WTC11 (cell line): Measurements from ENCODE around the gene APLF. TPM values are rescaled to one million over a fixed set of nuclear protein-coding genes. Genes with fewer than 3 reads are reported as not detected.

Experiments used
- ATAC-seq: fragments of 200-7000 bp; cut with Tn5 transposase; 2 replicates; pipeline ENCODE4 v1.10.0; 2021; ENCODE audit warnings: mild to moderate bottlenecking, moderate library complexity
- CTCF ChIA-PET: fragments of 300-600 bp; sonication (Branson Sonifier 250); formaldehyde crosslinking; loops from one replicate; lab custom pipeline; 2021; ENCODE audit warnings: antibody characterized with exemption; lab: Charles Lee
- POLR2A ChIA-PET: fragments of 350-600 bp; sonication (Branson Sonifier 250); formaldehyde crosslinking; loops from one replicate; lab custom pipeline; 2021; ENCODE audit warnings: antibody characterized with exemption; lab: Charles Lee
- DNase-seq: peaks from one replicate; pipeline ENCODE4 v3.0.0; 2021; ENCODE audit warnings: low spot score
- H3K27ac Mint-ChIP-seq: 2 replicates; pipeline ENCODE4 v1.8.0; 2021; ENCODE audit warnings: mixed read lengths
- H3K27me3 Mint-ChIP-seq: 2 replicates; pipeline ENCODE4 v1.8.0; 2021; ENCODE audit warnings: low read depth, mild to moderate bottlenecking, moderate library complexity, mixed read lengths
- H3K36me3 Mint-ChIP-seq: 2 replicates; pipeline ENCODE4 v1.8.0; 2021; ENCODE audit warnings: mixed read lengths
- H3K4me1 Mint-ChIP-seq: 2 replicates; pipeline ENCODE4 v1.8.0; 2022; ENCODE audit warnings: mixed read lengths
- H3K4me3 Mint-ChIP-seq: 2 replicates; pipeline ENCODE4 v1.8.0; 2021; ENCODE audit warnings: mild to moderate bottlenecking, moderate library complexity, mixed read lengths
- H3K9me3 Mint-ChIP-seq: 2 replicates; pipeline ENCODE4 v1.8.0; 2021; ENCODE audit warnings: mixed read lengths
- CBFB ChIP-seq: sonication (generic); formaldehyde crosslinking; IDR thresholded peaks from 2 replicates; pipeline ENCODE4 v1.8.1; 2022; ENCODE audit warnings: mild to moderate bottlenecking, low read depth, missing genetic modification reagents
- ELF4 ChIP-seq: sonication (generic); formaldehyde crosslinking; IDR thresholded peaks from 2 replicates; pipeline ENCODE4 v1.8.1; 2022; ENCODE audit warnings: low read depth, mild to moderate bottlenecking, moderate library complexity, missing genetic modification reagents
- GTF2I ChIP-seq: fragments of 250-450 bp; sonication (Bioruptor Pico); conservative IDR thresholded peaks from 2 replicates; pipeline ENCODE4 v1.4.0; 2021; ENCODE audit warnings: mild to moderate bottlenecking
- SOX15 ChIP-seq: fragments of 250-450 bp; sonication (Bioruptor Pico); IDR thresholded peaks from 2 replicates; pipeline ENCODE4 v1.9.0; 2021; ENCODE audit warnings: mild to moderate bottlenecking
- TCF7 ChIP-seq: sonication (generic); formaldehyde crosslinking; IDR thresholded peaks from 2 replicates; pipeline ENCODE4 v1.8.0; 2022; ENCODE audit warnings: mild to moderate bottlenecking, low read depth, missing genetic modification reagents, moderate library complexity
- ZNF121 ChIP-seq: sonication (generic); formaldehyde crosslinking; IDR thresholded peaks from 2 replicates; pipeline ENCODE4 v1.8.0; 2023; ENCODE audit warnings: missing genetic modification reagents
- ZNF219 ChIP-seq: sonication (generic); formaldehyde crosslinking; IDR thresholded peaks from 2 replicates; pipeline ENCODE4 v1.8.0; 2023; ENCODE audit warnings: missing genetic modification reagents, mild to moderate bottlenecking, borderline replicate concordance
- ZNF232 ChIP-seq: sonication (generic); formaldehyde crosslinking; IDR thresholded peaks from 2 replicates; pipeline ENCODE4 v1.8.0; 2022; ENCODE audit warnings: mild to moderate bottlenecking, missing genetic modification reagents
- ZNF671 ChIP-seq: fragments of 250-450 bp; sonication (Bioruptor Pico); IDR thresholded peaks from 2 replicates; pipeline ENCODE4 v1.8.0; 2021; ENCODE audit warnings: mild to moderate bottlenecking
- total RNA-seq: library from RNA; stranded (reverse); gene quantifications from 3 replicates; pipeline ENCODE4 v1.2.3, GENCODE V29; 2021
- TF ChIP-seq, protein P1 (sequence below): sonication (generic); formaldehyde crosslinking; IDR thresholded peaks from 2 replicates; pipeline ENCODE4 v1.8.1; 2023; ENCODE audit warnings: mild to moderate bottlenecking, missing genetic modification reagents, borderline replicate concordance
- TF ChIP-seq, protein P2 (sequence below): fragments of 250-450 bp; sonication (Bioruptor Pico); IDR thresholded peaks from 2 replicates; pipeline ENCODE4 v1.9.0; 2021; ENCODE audit warnings: mild to moderate bottlenecking, borderline replicate concordance
- TF ChIP-seq, protein P3 (sequence below): fragments of 250-450 bp; sonication (Bioruptor Pico); IDR thresholded peaks from 2 replicates; pipeline ENCODE4 v1.9.0; 2021; ENCODE audit warnings: mild to moderate bottlenecking
- TF ChIP-seq, protein P4 (sequence below): fragments of 250-450 bp; sonication (Bioruptor Pico); IDR thresholded peaks from 2 replicates; pipeline ENCODE4 v1.9.0; 2021; ENCODE audit warnings: moderate library complexity, mild to moderate bottlenecking, inconsistent platforms, borderline replicate concordance
- TF ChIP-seq, protein P5 (sequence below): sonication (generic); formaldehyde crosslinking; IDR thresholded peaks from 2 replicates; pipeline ENCODE4 v1.8.1; 2023; ENCODE audit warnings: mild to moderate bottlenecking, missing genetic modification reagents, moderate library complexity
- TF ChIP-seq, protein P6 (sequence below): fragments of 250-450 bp; sonication (Bioruptor Pico); IDR thresholded peaks from 2 replicates; pipeline ENCODE4 v2.1.2; 2022; ENCODE audit warnings: mild to moderate bottlenecking, moderate library complexity
- TF ChIP-seq, protein P7 (sequence below): fragments of 250-450 bp; sonication (Bioruptor Pico); IDR thresholded peaks from 2 replicates; pipeline ENCODE4 v1.9.0; 2021; ENCODE audit warnings: mild to moderate bottlenecking

Gene APLF
- total RNA-seq, 1 experiment from 2014 or later: 2.7 TPM

DNA sequence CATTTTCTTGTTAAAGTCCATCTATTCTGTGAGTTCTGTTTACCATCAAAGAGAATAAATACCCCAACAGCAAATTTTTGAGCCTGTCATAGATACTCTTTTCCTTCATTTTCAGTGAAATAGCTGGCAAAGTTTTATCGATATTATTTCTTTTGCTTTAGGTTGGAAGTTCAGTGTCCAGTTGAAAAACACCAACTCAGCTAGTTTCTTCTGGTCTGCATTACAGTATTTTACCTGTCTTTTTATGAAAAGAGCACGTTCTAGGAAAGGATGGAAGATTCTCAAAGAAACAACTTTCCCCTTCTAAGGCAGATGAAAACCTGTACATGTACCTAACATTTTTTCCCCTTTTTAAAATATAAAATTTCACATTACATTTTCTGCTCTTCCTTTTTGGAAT is 95.5 kb downstream of the APLF start:
- ATAC-seq (no peak), DNase-seq (no peak)
- Mint-ChIP-seq H3K27me3 (no peaks in the 10 kb centered on the region), H3K4me1 (no peaks in the 10 kb centered on the region), H3K4me3 (no peak overlapping the region), H3K36me3 (no peaks in the 10 kb centered on the region), H3K9me3 (no peaks in the 10 kb centered on the region), H3K27ac (no peak overlapping the region)
- ChIA-PET POLR2A (no interaction called here), CTCF (no interaction called here)
- TF ChIP-seq ZNF671 (no peak), TCF7 (CRISPR knock-in tag) (no peak), ZNF232 (no peak), ELF4 (no peak), CBFB (CRISPR knock-in tag) (no peak), ZNF219 (CRISPR knock-in tag) (no peak), GTF2I (CRISPR knock-in tag) (no peak), SOX15 (CRISPR knock-in tag) (no peak)
- TF ChIP-seq, protein P1, sequence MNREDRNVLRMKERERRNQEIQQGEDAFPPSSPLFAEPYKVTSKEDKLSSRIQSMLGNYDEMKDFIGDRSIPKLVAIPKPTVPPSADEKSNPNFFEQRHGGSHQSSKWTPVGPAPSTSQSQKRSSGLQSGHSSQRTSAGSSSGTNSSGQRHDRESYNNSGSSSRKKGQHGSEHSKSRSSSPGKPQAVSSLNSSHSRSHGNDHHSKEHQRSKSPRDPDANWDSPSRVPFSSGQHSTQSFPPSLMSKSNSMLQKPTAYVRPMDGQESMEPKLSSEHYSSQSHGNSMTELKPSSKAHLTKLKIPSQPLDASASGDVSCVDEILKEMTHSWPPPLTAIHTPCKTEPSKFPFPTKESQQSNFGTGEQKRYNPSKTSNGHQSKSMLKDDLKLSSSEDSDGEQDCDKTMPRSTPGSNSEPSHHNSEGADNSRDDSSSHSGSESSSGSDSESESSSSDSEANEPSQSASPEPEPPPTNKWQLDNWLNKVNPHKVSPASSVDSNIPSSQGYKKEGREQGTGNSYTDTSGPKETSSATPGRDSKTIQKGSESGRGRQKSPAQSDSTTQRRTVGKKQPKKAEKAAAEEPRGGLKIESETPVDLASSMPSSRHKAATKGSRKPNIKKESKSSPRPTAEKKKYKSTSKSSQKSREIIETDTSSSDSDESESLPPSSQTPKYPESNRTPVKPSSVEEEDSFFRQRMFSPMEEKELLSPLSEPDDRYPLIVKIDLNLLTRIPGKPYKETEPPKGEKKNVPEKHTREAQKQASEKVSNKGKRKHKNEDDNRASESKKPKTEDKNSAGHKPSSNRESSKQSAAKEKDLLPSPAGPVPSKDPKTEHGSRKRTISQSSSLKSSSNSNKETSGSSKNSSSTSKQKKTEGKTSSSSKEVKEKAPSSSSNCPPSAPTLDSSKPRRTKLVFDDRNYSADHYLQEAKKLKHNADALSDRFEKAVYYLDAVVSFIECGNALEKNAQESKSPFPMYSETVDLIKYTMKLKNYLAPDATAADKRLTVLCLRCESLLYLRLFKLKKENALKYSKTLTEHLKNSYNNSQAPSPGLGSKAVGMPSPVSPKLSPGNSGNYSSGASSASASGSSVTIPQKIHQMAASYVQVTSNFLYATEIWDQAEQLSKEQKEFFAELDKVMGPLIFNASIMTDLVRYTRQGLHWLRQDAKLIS (CRISPR knock-in tag): no peak
- TF ChIP-seq, protein P2, sequence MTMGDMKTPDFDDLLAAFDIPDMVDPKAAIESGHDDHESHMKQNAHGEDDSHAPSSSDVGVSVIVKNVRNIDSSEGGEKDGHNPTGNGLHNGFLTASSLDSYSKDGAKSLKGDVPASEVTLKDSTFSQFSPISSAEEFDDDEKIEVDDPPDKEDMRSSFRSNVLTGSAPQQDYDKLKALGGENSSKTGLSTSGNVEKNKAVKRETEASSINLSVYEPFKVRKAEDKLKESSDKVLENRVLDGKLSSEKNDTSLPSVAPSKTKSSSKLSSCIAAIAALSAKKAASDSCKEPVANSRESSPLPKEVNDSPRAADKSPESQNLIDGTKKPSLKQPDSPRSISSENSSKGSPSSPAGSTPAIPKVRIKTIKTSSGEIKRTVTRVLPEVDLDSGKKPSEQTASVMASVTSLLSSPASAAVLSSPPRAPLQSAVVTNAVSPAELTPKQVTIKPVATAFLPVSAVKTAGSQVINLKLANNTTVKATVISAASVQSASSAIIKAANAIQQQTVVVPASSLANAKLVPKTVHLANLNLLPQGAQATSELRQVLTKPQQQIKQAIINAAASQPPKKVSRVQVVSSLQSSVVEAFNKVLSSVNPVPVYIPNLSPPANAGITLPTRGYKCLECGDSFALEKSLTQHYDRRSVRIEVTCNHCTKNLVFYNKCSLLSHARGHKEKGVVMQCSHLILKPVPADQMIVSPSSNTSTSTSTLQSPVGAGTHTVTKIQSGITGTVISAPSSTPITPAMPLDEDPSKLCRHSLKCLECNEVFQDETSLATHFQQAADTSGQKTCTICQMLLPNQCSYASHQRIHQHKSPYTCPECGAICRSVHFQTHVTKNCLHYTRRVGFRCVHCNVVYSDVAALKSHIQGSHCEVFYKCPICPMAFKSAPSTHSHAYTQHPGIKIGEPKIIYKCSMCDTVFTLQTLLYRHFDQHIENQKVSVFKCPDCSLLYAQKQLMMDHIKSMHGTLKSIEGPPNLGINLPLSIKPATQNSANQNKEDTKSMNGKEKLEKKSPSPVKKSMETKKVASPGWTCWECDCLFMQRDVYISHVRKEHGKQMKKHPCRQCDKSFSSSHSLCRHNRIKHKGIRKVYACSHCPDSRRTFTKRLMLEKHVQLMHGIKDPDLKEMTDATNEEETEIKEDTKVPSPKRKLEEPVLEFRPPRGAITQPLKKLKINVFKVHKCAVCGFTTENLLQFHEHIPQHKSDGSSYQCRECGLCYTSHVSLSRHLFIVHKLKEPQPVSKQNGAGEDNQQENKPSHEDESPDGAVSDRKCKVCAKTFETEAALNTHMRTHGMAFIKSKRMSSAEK (CRISPR knock-in tag): no peak
- TF ChIP-seq, protein P3, sequence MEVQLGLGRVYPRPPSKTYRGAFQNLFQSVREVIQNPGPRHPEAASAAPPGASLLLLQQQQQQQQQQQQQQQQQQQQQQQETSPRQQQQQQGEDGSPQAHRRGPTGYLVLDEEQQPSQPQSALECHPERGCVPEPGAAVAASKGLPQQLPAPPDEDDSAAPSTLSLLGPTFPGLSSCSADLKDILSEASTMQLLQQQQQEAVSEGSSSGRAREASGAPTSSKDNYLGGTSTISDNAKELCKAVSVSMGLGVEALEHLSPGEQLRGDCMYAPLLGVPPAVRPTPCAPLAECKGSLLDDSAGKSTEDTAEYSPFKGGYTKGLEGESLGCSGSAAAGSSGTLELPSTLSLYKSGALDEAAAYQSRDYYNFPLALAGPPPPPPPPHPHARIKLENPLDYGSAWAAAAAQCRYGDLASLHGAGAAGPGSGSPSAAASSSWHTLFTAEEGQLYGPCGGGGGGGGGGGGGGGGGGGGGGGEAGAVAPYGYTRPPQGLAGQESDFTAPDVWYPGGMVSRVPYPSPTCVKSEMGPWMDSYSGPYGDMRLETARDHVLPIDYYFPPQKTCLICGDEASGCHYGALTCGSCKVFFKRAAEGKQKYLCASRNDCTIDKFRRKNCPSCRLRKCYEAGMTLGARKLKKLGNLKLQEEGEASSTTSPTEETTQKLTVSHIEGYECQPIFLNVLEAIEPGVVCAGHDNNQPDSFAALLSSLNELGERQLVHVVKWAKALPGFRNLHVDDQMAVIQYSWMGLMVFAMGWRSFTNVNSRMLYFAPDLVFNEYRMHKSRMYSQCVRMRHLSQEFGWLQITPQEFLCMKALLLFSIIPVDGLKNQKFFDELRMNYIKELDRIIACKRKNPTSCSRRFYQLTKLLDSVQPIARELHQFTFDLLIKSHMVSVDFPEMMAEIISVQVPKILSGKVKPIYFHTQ (CRISPR knock-in tag): no peak
- TF ChIP-seq, protein P4, sequence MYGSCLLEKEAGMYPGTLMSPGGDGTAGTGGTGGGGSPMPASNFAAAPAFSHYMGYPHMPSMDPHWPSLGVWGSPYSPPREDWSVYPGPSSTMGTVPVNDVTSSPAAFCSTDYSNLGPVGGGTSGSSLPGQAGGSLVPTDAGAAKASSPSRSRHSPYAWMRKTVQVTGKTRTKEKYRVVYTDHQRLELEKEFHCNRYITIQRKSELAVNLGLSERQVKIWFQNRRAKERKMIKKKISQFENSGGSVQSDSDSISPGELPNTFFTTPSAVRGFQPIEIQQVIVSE: no peak

DNA sequence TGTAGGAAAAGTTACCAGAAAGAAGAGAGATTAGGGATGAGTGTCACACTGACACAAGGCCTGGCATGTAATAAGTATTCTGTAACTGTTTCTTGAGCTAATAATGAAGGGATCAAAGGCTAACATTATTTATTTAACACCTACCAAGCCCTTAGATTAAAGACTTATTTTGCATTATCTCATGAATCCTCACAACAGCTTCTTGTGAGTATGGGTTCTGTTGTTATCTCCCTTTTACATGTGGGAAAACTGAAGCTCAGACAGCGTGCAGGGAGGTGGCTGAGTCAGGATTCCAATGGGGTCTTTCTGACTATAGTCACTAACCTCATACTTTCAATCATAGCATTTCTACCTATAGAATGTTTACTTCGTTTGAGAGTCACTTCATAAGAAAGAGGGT is 97.0 kb downstream of the APLF start:
- TF ChIP-seq, protein P5, sequence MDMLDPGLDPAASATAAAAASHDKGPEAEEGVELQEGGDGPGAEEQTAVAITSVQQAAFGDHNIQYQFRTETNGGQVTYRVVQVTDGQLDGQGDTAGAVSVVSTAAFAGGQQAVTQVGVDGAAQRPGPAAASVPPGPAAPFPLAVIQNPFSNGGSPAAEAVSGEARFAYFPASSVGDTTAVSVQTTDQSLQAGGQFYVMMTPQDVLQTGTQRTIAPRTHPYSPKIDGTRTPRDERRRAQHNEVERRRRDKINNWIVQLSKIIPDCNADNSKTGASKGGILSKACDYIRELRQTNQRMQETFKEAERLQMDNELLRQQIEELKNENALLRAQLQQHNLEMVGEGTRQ (CRISPR knock-in tag): no peak
- TF ChIP-seq CBFB (CRISPR knock-in tag): no peak
- TF ChIP-seq, protein P4: no peak
- TF ChIP-seq ZNF121: no peak
- TF ChIP-seq, protein P6, sequence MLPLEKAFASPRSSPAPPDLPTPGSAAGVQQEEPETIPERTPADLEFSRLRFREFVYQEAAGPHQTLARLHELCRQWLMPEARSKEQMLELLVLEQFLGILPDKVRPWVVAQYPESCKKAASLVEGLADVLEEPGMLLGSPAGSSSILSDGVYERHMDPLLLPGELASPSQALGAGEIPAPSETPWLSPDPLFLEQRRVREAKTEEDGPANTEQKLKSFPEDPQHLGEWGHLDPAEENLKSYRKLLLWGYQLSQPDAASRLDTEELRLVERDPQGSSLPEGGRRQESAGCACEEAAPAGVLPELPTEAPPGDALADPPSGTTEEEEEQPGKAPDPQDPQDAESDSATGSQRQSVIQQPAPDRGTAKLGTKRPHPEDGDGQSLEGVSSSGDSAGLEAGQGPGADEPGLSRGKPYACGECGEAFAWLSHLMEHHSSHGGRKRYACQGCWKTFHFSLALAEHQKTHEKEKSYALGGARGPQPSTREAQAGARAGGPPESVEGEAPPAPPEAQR (CRISPR knock-in tag): no peak
- TF ChIP-seq, protein P7, sequence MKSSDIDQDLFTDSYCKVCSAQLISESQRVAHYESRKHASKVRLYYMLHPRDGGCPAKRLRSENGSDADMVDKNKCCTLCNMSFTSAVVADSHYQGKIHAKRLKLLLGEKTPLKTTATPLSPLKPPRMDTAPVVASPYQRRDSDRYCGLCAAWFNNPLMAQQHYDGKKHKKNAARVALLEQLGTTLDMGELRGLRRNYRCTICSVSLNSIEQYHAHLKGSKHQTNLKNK (CRISPR knock-in tag): no peak
- Mint-ChIP-seq H3K4me3 (no peak overlapping the region), H3K4me1 (no peaks in the 10 kb centered on the region), H3K9me3 (no peaks in the 10 kb centered on the region), H3K27me3 (no peaks in the 10 kb centered on the region), H3K36me3 (no peaks in the 10 kb centered on the region), H3K27ac (no peak overlapping the region)
- ChIA-PET POLR2A (no interaction called here), CTCF (interaction anchor here (1.8 kb wide), 1 partner anchor 31 kb away, joined by 6 read pairs; no protein-coding TSS in a partner anchor)
- DNase-seq: no peak
- no peak for ATAC-seq
